Mesendoderm (in vitro differentiated cells): Measurements from ENCODE around the gene TRHDE.

Experiments used
- DNase-seq: peaks from one replicate; pipeline ENCODE4 v3.0.0; 2013
- H2AK5ac ChIP-seq: 2 replicates; pipeline ENCODE4 v1.6.1; 2013; ENCODE audit warnings: low read length, inconsistent platforms
- H2BK120ac ChIP-seq: 2 replicates; pipeline ENCODE4 v1.6.1; 2013; ENCODE audit warnings: low read depth, mild to moderate bottlenecking, low read length, moderate library complexity, mixed read lengths
- H2BK15ac ChIP-seq: replicated peaks from 2 replicates; pipeline ENCODE4 v1.6.1; 2013; ENCODE audit warnings: low read depth, mild to moderate bottlenecking, moderate library complexity
- H2BK5ac ChIP-seq: 2 replicates; pipeline ENCODE4 v1.6.1; 2013; ENCODE audit warnings: low read length, inconsistent platforms
- H3K18ac ChIP-seq: 2 replicates; pipeline ENCODE4 v1.6.1; 2013; ENCODE audit warnings: mild to moderate bottlenecking, low read length, mixed read lengths
- H3K23ac ChIP-seq: one replicate; pipeline ENCODE4 v1.6.1; 2013; ENCODE audit warnings: low read length
- H3K27ac ChIP-seq: 2 replicates; pipeline ENCODE4 v1.5.1; 2013; ENCODE audit warnings: low read depth, mild to moderate bottlenecking, inconsistent platforms, low read length, moderate library complexity
- H3K27me3 ChIP-seq: 2 replicates; pipeline ENCODE4 v1.6.1; 2013; ENCODE audit warnings: low read length, control low read depth, mild to moderate bottlenecking, inconsistent platforms; ENCODE audit not compliant: insufficient read depth, poor library complexity
- H3K36me3 ChIP-seq: 2 replicates; pipeline ENCODE4 v1.6.1; 2013; ENCODE audit warnings: low read length, inconsistent platforms; ENCODE audit not compliant: control insufficient read depth, insufficient read depth
- H3K4ac ChIP-seq: one replicate; pipeline ENCODE4 v1.6.1; 2013; ENCODE audit warnings: low read depth, mild to moderate bottlenecking, low read length, moderate library complexity
- H3K4me1 ChIP-seq: 2 replicates; pipeline ENCODE4 v1.6.1; 2013; ENCODE audit warnings: low read depth, low read length, inconsistent platforms; ENCODE audit not compliant: control insufficient read depth
- H3K4me2 ChIP-seq: 2 replicates; pipeline ENCODE4 v1.6.1; 2013; ENCODE audit warnings: low read length
- H3K4me3 ChIP-seq: 2 replicates; pipeline ENCODE4 v1.5.1; 2013; ENCODE audit warnings: mild to moderate bottlenecking, low read length
- H3K56ac ChIP-seq: one replicate; pipeline ENCODE4 v1.6.1; 2013; ENCODE audit warnings: low read length
- H3K79me1 ChIP-seq: 2 replicates; pipeline ENCODE4 v1.6.1; 2013; ENCODE audit warnings: low read length, inconsistent platforms
- H3K79me2 ChIP-seq: 2 replicates; pipeline ENCODE4 v1.6.1; 2013; ENCODE audit warnings: mild to moderate bottlenecking, low read length; ENCODE audit not compliant: control insufficient read depth, insufficient read depth
- H3K9ac ChIP-seq: 2 replicates; pipeline ENCODE4 v1.6.1; 2013; ENCODE audit warnings: low read length, inconsistent platforms
- H4K5ac ChIP-seq: one replicate; pipeline ENCODE4 v1.6.1; 2013; ENCODE audit warnings: low read length
- H4K8ac ChIP-seq: one replicate; pipeline ENCODE4 v1.6.1; 2013; ENCODE audit warnings: low read depth, mild to moderate bottlenecking, control low read depth, low read length, moderate library complexity
- WGBS: extraction: QIAGEN DNeasy Blood & Tissue Kit; methylation state at CpG from one replicate; pipeline ENCODE4 v1.1.7; 2013; ENCODE audit warnings: low lambda C conversion rate, missing lambda C conversion rate; ENCODE audit not compliant: insufficient coverage; ENCODE audit errors: extremely low coverage; 5-methylcytosine and 5-hydroxymethylcytosine counted together

TRHDE gene

DNA sequence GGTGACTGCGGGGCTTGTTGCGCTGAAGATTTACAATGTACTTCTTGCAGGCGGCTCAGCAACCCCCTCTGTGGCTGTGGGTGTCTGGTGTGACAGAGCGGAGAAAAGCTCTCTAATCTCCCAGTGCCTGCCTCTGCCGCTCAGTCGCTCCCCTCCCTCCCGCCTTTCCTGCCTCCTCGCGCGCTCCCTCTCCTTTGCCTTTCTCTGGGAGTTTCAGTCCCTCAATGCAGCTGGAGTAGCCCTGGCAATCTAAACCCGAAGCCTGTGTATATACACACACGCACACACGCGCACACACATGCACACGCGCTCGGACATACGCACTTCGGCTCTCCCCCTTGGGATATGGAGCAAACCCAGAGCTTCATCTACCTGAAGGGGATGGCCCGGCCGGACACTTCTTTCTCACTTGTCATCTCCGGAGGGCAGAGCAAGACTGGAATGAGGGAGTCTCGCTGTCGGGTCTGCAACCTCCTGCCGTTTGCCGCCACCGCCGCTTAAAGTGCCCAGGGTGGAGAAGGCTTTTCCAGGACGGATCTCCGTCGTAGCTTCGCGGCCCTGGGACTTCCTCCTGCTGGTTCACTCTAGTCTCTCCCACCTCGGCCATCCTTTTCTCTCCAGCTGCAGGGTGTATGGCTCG lies 599 bp upstream of the TRHDE start:
- Histone ChIP-seq H3K18ac (peak overlapping the region; percentile 7), H2AK5ac (no peak overlapping the region), H3K4me3 (peak overlapping the region; percentile 51), H3K27me3 (peaks cover 6% of the 10 kb centered on the region), H4K8ac (no peak overlapping the region), H3K79me2 (no peaks in the 10 kb centered on the region), H3K4me1 (no peaks in the 10 kb centered on the region), H3K36me3 (no peaks in the 10 kb centered on the region), H3K9ac (peak overlapping the region; percentile 68), H2BK5ac (no peak overlapping the region), H2BK15ac (no peak overlapping the region), H3K79me1 (no peaks in the 10 kb centered on the region), H3K27ac (no peak overlapping the region), H3K4me2 (peak overlapping the region; percentile 56), H2BK120ac (no peak overlapping the region), H3K4ac (no peak overlapping the region), H4K5ac (no peak overlapping the region), H3K56ac (peak overlapping the region; percentile 88), H3K23ac (peak overlapping the region; percentile 81)
- no CpG with 5 or more reads among the region's 35 CpGs for WGBS
- peak; percentile 86 for DNase-seq

DNA sequence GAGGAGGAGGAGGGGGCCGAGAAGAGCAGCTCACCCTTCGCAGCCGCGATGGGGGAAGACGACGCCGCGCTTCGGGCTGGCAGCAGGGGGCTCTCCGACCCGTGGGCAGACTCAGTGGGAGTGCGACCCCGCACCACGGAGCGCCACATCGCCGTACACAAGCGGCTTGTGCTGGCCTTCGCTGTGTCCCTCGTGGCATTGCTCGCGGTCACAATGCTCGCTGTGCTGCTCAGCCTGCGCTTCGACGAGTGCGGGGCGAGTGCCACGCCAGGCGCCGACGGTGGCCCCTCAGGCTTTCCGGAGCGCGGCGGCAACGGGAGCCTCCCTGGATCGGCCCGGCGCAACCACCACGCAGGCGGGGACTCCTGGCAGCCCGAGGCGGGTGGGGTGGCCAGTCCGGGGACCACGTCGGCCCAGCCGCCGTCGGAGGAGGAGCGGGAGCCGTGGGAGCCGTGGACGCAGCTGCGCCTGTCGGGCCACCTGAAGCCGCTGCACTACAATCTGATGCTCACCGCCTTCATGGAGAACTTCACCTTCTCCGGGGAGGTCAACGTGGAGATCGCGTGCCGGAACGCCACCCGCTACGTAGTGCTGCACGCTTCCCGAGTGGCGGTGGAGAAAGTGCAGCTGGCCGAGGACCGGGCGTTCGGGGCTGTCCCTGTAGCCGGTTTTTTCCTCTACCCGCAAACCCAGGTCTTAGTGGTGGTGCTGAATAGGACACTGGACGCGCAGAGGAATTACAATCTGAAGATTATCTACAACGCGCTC lies 745 bp downstream of the TRHDE start:
- peak overlapping the region; percentile 78 for H3K4me2 ChIP-seq
- H2AK5ac ChIP-seq = no peak overlapping the region
- no peak overlapping the region for H3K4ac ChIP-seq
- H4K5ac ChIP-seq = no peak overlapping the region
- peaks cover 6% of the 10 kb centered on the region for H3K27me3 ChIP-seq
- no peak overlapping the region for H2BK120ac ChIP-seq
- H2BK5ac ChIP-seq = no peak overlapping the region
- WGBS = no CpG with 5 or more reads among the region's 79 CpGs
- H3K23ac ChIP-seq = peak overlapping the region; percentile 29
- no peaks in the 10 kb centered on the region for H3K79me2 ChIP-seq
- H3K9ac ChIP-seq = peak overlapping the region; percentile 33
- H3K56ac ChIP-seq = peak overlapping the region; percentile 82
- no peak overlapping the region for H3K18ac ChIP-seq
- H3K4me3 ChIP-seq = peak overlapping the region; percentile 20
- H3K36me3 ChIP-seq = no peaks in the 10 kb centered on the region
- H4K8ac ChIP-seq = no peak overlapping the region
- H3K79me1 ChIP-seq = no peaks in the 10 kb centered on the region
- no peak overlapping the region for H3K27ac ChIP-seq
- no peak overlapping the region for H2BK15ac ChIP-seq
- peak; percentile 29 for DNase-seq
- no peaks in the 10 kb centered on the region for H3K4me1 ChIP-seq

DNA sequence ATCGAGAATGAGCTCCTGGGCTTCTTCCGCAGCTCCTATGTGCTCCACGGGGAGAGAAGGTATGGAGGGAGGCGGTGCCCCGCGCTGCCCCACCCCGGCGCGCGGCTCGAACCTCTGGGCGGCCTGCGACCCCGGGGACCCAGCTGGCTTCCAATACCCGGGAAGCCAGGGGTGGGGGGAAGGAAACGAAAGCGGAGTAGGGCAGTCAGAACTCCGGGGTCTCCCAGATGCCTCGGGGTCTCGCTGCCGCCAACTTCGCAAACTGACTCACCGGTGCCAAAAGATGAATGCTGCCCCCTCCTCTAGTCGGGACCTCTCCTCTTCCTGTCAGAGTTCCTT lies 1.3 kb downstream of the TRHDE start:
- Histone ChIP-seq H3K79me1 (no peaks in the 10 kb centered on the region), H4K5ac (no peak overlapping the region), H3K36me3 (no peaks in the 10 kb centered on the region), H2BK15ac (no peak overlapping the region), H3K79me2 (no peaks in the 10 kb centered on the region), H3K4me2 (peak overlapping the region; percentile 78), H3K4me1 (no peaks in the 10 kb centered on the region), H3K56ac (no peak overlapping the region), H3K9ac (no peak overlapping the region), H4K8ac (no peak overlapping the region), H3K18ac (no peak overlapping the region), H2BK120ac (no peak overlapping the region), H3K4me3 (no peak overlapping the region), H3K27me3 (peaks cover 6% of the 10 kb centered on the region), H2BK5ac (no peak overlapping the region), H3K23ac (no peak overlapping the region), H3K27ac (no peak overlapping the region), H3K4ac (no peak overlapping the region), H2AK5ac (no peak overlapping the region)
- DNase-seq = no peak
- no CpG with 5 or more reads among the region's 24 CpGs for WGBS

DNA sequence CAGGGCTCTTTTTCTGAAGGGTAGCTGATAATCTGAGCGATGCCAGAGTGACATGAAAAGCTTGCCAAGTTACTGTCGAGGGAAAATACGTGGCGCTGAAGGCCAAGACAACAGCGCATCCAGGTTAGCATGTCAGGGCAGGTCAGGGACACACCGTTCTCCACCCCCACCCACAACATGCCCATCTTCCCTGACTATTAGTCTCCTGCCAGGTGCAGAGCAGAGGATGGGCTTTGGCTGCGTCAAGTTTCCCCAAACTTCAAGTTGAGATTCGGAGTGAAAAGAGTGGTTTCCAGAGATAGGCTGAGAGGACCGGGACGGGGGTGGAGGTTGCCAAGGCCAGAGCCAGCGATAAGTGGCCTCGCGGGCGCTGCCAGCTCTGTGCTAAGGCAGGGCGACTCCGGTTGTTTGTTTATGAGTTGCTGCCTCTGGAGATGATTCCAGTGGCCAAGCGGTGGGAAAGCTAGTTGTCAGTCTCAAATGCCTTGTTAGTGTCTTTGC lies 1.7 kb downstream of the TRHDE start:
- no peaks in the 10 kb centered on the region for H3K79me1 ChIP-seq
- H3K23ac ChIP-seq = no peak overlapping the region
- H2AK5ac ChIP-seq = no peak overlapping the region
- H3K18ac ChIP-seq = no peak overlapping the region
- no peak overlapping the region for H4K8ac ChIP-seq
- DNase-seq = peak; percentile 19
- peaks cover 6% of the 10 kb centered on the region for H3K27me3 ChIP-seq
- H2BK5ac ChIP-seq = no peak overlapping the region
- H3K9ac ChIP-seq = no peak overlapping the region
- no peak overlapping the region for H4K5ac ChIP-seq
- H3K36me3 ChIP-seq = no peaks in the 10 kb centered on the region
- H3K4ac ChIP-seq = no peak overlapping the region
- H3K27ac ChIP-seq = no peak overlapping the region
- no peak overlapping the region for H3K56ac ChIP-seq
- H2BK120ac ChIP-seq = no peak overlapping the region
- H3K79me2 ChIP-seq = no peaks in the 10 kb centered on the region
- H3K4me2 ChIP-seq = peak overlapping the region; percentile 78
- no peak overlapping the region for H3K4me3 ChIP-seq
- WGBS = no CpG with 5 or more reads among the region's 17 CpGs
- H3K4me1 ChIP-seq = no peaks in the 10 kb centered on the region
- no peak overlapping the region for H2BK15ac ChIP-seq

DNA sequence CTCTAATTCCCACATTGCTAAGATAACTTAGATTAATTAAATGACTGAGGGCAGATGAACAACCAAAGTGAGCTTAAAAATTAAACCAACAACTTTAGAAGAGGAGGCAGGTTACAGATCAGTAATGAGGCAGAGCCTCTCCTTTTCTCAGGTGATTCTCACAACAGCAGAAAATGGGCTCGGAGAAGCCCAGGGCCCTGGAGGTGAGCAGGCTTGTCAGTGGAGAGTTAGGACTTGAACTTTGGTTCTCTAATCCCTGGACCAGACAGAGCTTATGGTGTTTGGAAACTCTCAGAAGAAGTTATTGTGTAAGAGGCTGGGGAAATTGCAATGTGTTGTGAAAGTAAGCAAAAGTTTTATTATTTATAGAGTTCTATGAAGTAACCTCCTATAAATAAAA lies 2.8 kb downstream of the TRHDE start:
- H3K27me3 ChIP-seq = peaks cover 6% of the 10 kb centered on the region
- WGBS = no CpG with 5 or more reads among the region's 1 CpG

More for the DNA sequence above, 2.8 kb downstream of the TRHDE start:
- Histone ChIP-seq H3K4me2 (no peak overlapping the region), H3K79me1 (no peaks in the 10 kb centered on the region), H3K9ac (no peak overlapping the region), H4K8ac (no peak overlapping the region), H4K5ac (no peak overlapping the region), H2BK5ac (no peak overlapping the region), H2BK15ac (no peak overlapping the region), H2BK120ac (no peak overlapping the region), H3K36me3 (no peaks in the 10 kb centered on the region), H3K4me3 (no peak overlapping the region), H2AK5ac (no peak overlapping the region), H3K4me1 (no peaks in the 10 kb centered on the region), H3K79me2 (no peaks in the 10 kb centered on the region), H3K18ac (no peak overlapping the region), H3K23ac (no peak overlapping the region), H3K56ac (no peak overlapping the region), H3K4ac (no peak overlapping the region), H3K27ac (no peak overlapping the region)
- DNase-seq = no peak
